ENCODE data around the gene RAP1GAP.

RAP1GAP gene

GRCh38 chr1:21650400-21650799 lies 18.8 kb downstream of the RAP1GAP start:
- H3K27ac Mint-ChIP-seq = no peak overlapping the region
- no peak for ATAC-seq (ENCODE audit: low read depth)
- peaks cover 21% of the 10 kb centered on the region for H3K27me3 Mint-ChIP-seq
- DNase-seq (ENCODE audit: low spot score in 2 of 2) = no peak
- no peaks in the 10 kb centered on the region for H3K9me3 Mint-ChIP-seq
- peaks cover 25% of the 10 kb centered on the region for H3K4me1 Mint-ChIP-seq
- H3K36me3 Mint-ChIP-seq = no peaks in the 10 kb centered on the region
- H3K4me3 Mint-ChIP-seq = no peak overlapping the region

GRCh38 chr1:21649315-21649714 lies 19.8 kb downstream of the RAP1GAP start:
- Mint-ChIP-seq H3K4me1 (peaks cover 25% of the 10 kb centered on the region), H3K4me3 (no peak overlapping the region), H3K27me3 (peaks cover 21% of the 10 kb centered on the region), H3K27ac (no peak overlapping the region), H3K9me3 (no peaks in the 10 kb centered on the region), H3K36me3 (no peaks in the 10 kb centered on the region)
- no peak for ATAC-seq (ENCODE audit: low read depth)
- no peak for DNase-seq (ENCODE audit: low spot score in 2 of 2)

- Mint-ChIP-seq H3K9me3 (no peaks in the 10 kb centered on the region), H3K27me3 (peaks cover 25% of the 10 kb centered on the region), H3K4me3 (no peak overlapping the region), H3K27ac (no peak overlapping the region), H3K4me1 (peaks cover 25% of the 10 kb centered on the region), H3K36me3 (peaks cover 2% of the 10 kb centered on the region)
- DNase-seq (ENCODE audit: low spot score in 2 of 2) (no peak), ATAC-seq (ENCODE audit: low read depth) (no peak)
Observed at GRCh38 chr1:21648791-21649190, 20.4 kb downstream of the RAP1GAP start.

DNA sequence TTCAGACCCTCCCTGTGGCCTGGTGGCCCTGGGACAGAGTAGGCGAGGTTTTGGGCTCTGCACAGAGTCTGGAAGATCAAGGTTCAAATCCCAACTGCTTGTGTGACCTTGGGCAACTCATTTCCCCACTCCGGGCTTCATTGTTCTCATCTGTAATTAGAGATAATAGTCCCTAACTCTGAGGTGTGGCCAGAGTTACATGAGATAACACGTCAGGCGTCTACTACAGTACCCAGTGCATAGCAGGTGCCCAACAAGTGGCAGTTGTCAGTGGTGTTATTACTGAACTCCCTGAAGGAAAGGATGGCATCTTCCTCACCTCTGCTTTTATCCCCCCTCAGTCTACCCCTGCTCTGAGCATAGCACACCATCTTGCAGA lies 20.8 kb downstream of the RAP1GAP start:
- Mint-ChIP-seq H3K36me3 (peaks cover 2% of the 10 kb centered on the region), H3K27ac (no peak overlapping the region), H3K4me1 (peaks cover 25% of the 10 kb centered on the region), H3K4me3 (no peak overlapping the region), H3K27me3 (peaks cover 29% of the 10 kb centered on the region), H3K9me3 (no peaks in the 10 kb centered on the region)
- DNase-seq (ENCODE audit: low spot score in 2 of 2) (no peak), ATAC-seq (ENCODE audit: low read depth) (no peak)

- peaks cover 32% of the 10 kb centered on the region for H3K27me3 Mint-ChIP-seq
- no peaks in the 10 kb centered on the region for H3K9me3 Mint-ChIP-seq
- no peak for DNase-seq (ENCODE audit: low spot score in 2 of 2)
- peaks cover 21% of the 10 kb centered on the region for H3K4me1 Mint-ChIP-seq
- H3K36me3 Mint-ChIP-seq = peaks cover 2% of the 10 kb centered on the region
- ATAC-seq (ENCODE audit: low read depth) = no peak
- no peak overlapping the region for H3K27ac Mint-ChIP-seq
- H3K4me3 Mint-ChIP-seq = no peak overlapping the region
Observed at GRCh38 chr1:21647431-21648351, 21.5 kb downstream of the RAP1GAP start.

DNA sequence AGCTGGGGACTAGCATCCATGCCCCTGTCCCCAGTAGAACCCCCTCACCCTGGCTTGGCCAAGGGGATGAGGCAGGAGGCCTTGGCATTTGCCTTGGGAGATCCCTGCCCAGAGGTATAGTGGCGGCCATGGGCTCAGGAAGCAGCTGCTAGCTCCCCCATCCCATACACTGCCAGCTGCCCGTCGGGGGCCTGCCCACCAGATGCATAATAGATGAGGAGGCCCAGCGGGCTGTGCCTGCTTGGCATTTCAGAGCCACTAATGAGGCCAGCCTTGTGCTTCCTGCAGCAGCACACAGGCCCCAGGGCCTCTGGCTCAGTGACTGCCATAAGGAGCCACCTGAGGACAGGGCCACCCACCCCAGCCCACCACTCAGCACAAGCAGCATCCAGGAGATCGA lies 23.6 kb downstream of the RAP1GAP start:
- no peak overlapping the region for H3K4me3 Mint-ChIP-seq
- peaks cover 34% of the 10 kb centered on the region for H3K27me3 Mint-ChIP-seq
- no peaks in the 10 kb centered on the region for H3K9me3 Mint-ChIP-seq
- H3K4me1 Mint-ChIP-seq = peaks cover 8% of the 10 kb centered on the region
- H3K36me3 Mint-ChIP-seq = peaks cover 2% of the 10 kb centered on the region
- no peak overlapping the region for H3K27ac Mint-ChIP-seq
- DNase-seq (ENCODE audit: low spot score in 2 of 2) = no peak
- no peak for ATAC-seq (ENCODE audit: low read depth)

DNA sequence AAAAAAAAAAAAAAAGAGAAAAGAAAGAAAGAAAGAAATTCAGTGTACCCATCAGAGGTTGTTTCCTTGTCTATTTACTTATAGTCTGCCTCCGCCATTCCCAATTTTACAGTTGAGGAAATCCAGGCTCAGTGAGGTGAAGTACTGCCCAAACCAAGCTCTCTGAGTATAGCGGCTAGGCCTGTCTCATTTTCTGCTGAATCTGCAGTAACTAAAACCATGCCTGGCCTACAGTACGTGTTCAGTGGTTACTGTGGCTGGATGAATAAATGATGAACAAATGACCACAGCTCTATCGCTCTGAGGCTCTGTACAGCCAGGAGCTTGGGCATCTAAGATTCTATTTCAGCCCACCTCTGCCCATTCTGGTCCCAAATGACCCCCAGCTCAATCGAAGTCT lies 24.3 kb downstream of the RAP1GAP start:
- no peak for DNase-seq (ENCODE audit: low spot score in 2 of 2)
- Mint-ChIP-seq H3K36me3 (peaks cover 2% of the 10 kb centered on the region), H3K27ac (no peak overlapping the region), H3K4me3 (no peak overlapping the region), H3K9me3 (no peaks in the 10 kb centered on the region), H3K27me3 (peaks cover 39% of the 10 kb centered on the region), H3K4me1 (peaks cover 8% of the 10 kb centered on the region)
- no peak for ATAC-seq (ENCODE audit: low read depth)

GRCh38 chr1:21644348-21644747 lies 24.8 kb downstream of the RAP1GAP start:
- H3K27me3 Mint-ChIP-seq = peaks cover 39% of the 10 kb centered on the region
- H3K36me3 Mint-ChIP-seq = peaks cover 2% of the 10 kb centered on the region
- DNase-seq (ENCODE audit: low spot score in 2 of 2) (no peak), ATAC-seq (ENCODE audit: low read depth) (no peak)
- H3K4me3 Mint-ChIP-seq = no peak overlapping the region
- no peaks in the 10 kb centered on the region for H3K9me3 Mint-ChIP-seq
- H3K4me1 Mint-ChIP-seq = peaks cover 8% of the 10 kb centered on the region
- H3K27ac Mint-ChIP-seq = no peak overlapping the region

DNA sequence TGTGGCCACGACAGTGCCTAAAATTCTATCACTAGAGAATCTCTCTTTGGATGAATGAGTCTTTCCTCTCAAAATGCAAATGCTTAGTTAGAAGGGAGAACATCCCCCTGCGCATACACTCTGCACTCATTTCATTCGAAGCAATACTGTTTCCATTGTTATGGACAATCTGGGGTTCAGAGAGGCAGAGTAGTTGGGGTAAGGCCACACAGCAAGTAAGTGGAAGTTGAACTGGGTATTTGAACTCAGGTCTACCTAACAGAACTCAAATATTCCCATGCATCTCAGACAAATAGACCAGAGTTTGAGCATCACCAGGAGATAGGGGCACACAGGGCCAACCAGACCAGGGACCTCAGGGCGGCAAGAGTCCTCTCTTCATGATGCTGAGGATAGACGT lies 25.5 kb downstream of the RAP1GAP start:
- Mint-ChIP-seq H3K4me3 (no peak overlapping the region), H3K4me1 (peaks cover 7% of the 10 kb centered on the region), H3K9me3 (no peaks in the 10 kb centered on the region), H3K27ac (no peak overlapping the region), H3K36me3 (peaks cover 2% of the 10 kb centered on the region), H3K27me3 (peaks cover 36% of the 10 kb centered on the region)
- no peak for ATAC-seq (ENCODE audit: low read depth)
- no peak for DNase-seq (ENCODE audit: low spot score in 2 of 2)

GRCh38 chr1:21641967-21642739 lies 27.0 kb downstream of the RAP1GAP start:
- Mint-ChIP-seq H3K9me3 (no peaks in the 10 kb centered on the region), H3K36me3 (peaks cover 2% of the 10 kb centered on the region), H3K4me1 (no peaks in the 10 kb centered on the region), H3K4me3 (no peak overlapping the region), H3K27me3 (peaks cover 29% of the 10 kb centered on the region), H3K27ac (no peak overlapping the region)
- no peak for ATAC-seq (ENCODE audit: low read depth)
- no peak for DNase-seq (ENCODE audit: low spot score in 2 of 2)

- Mint-ChIP-seq H3K4me3 (no peak overlapping the region), H3K27ac (no peak overlapping the region), H3K36me3 (peaks cover 2% of the 10 kb centered on the region), H3K9me3 (no peaks in the 10 kb centered on the region), H3K27me3 (peaks cover 24% of the 10 kb centered on the region), H3K4me1 (no peaks in the 10 kb centered on the region)
- ATAC-seq (ENCODE audit: low read depth) (no peak), DNase-seq (ENCODE audit: low spot score in 2 of 2) (no peak)
Observed at GRCh38 chr1:21641537-21641936, 27.6 kb downstream of the RAP1GAP start.

DNA sequence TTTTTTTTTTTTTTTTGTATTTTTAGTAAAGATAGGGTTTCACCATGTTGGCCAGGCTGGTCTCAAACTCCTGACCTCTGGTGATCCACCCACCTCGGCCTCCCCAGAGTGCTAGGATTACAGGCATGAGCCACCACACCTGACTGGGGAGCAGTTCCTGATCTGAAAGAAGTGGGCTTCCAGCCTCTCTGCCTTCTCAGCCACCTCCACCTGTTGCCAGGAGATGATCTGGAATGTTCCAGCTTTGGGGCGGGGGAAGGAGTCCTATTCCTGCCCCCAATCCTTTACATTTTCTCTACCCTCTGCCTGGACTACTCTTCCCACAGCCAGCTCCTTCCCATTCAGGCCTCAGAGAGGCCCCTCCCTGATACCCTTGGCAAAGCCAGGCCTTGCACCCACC lies 28.1 kb downstream of the RAP1GAP start:
- Mint-ChIP-seq H3K27me3 (peaks cover 22% of the 10 kb centered on the region), H3K36me3 (peaks cover 2% of the 10 kb centered on the region), H3K27ac (no peak overlapping the region), H3K4me1 (no peaks in the 10 kb centered on the region), H3K9me3 (no peaks in the 10 kb centered on the region), H3K4me3 (no peak overlapping the region)
- ATAC-seq (ENCODE audit: low read depth) = no peak
- no peak for DNase-seq (ENCODE audit: low spot score in 2 of 2)

DNA sequence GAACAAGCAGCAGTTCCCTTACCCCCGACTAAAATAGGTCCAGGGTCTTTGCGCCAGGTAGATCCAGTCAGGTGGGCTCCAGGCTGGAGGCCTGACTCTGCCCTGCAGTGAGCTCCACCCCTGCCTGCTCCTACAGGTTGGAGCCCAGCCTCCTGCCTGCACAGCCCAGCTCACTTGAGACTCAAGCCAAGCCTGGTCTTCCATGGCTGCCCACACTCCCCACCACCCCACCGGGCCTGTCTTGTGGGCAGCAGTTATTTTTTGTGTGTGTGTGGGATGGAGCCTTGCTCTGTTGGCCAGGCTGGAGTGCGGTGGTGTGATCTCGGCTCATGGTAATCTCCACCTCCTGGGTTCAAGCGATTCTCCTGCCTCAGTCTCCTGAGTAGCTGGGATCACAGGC lies 28.5 kb downstream of the RAP1GAP start:
- H3K27ac Mint-ChIP-seq = no peak overlapping the region
- H3K4me1 Mint-ChIP-seq = no peaks in the 10 kb centered on the region
- H3K36me3 Mint-ChIP-seq = peaks cover 2% of the 10 kb centered on the region
- ATAC-seq (ENCODE audit: low read depth) (no peak), DNase-seq (ENCODE audit: low spot score in 2 of 2) (no peak)
- H3K27me3 Mint-ChIP-seq = peaks cover 22% of the 10 kb centered on the region
- H3K9me3 Mint-ChIP-seq = no peaks in the 10 kb centered on the region
- no peak overlapping the region for H3K4me3 Mint-ChIP-seq

DNA sequence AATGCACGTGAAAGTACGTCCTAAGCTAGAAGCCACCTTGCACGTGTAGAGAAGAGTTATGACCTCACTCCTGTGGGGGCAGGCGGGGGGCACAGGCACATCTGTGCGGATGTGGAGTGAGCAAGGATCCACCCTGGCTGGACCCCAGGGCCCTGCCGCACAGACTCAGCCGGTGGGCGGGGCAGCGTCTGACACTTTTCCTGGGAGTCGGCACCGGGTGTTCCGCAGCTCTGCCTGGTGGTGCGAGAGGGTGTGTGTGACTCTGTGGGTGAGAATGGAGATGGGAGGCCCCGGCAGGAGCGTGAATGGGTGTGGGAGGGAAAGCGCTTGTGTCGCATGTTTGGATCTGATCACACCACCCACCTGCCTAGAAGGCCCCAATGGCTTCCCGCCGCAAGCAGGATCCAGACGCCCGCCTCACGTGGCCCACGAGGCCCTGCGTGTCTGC lies 29.5 kb downstream of the RAP1GAP start:
- Mint-ChIP-seq H3K36me3 (peaks cover 2% of the 10 kb centered on the region), H3K4me1 (no peaks in the 10 kb centered on the region), H3K9me3 (no peaks in the 10 kb centered on the region), H3K27me3 (peaks cover 23% of the 10 kb centered on the region), H3K4me3 (no peak overlapping the region), H3K27ac (no peak overlapping the region)
- ATAC-seq (ENCODE audit: low read depth) (no peak), DNase-seq (ENCODE audit: low spot score in 2 of 2) (no peak)
